Embryonic facial prominence (tissue), 1 donor: ENCODE measurements around the gene MICAL2.

ENCODE experiments used
- DNase-seq: peaks from one replicate; pipeline ENCODE4 v3.0.0-alpha.2; 2016; ENCODE audit errors: extremely low spot score

Gene MICAL2

DNA sequence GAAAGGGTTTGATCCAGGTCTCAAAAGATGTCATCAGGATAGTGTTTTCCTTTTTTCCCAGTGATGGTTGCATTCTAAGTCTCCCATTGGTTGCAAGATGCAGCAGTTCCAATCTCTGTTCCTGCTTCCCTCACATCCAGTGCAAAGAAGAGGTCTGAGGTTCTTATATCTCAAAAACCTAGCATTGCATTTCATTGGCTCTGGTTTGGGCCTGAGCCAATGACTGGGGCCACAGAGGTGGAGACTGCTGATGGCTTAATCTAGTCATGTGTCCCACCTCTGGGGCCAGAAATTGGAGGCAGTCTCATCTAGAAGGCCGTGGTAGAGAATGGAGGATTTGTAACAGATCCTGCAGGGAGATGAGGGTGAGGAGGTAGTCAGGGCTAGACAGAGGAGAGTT is 13.2 kb upstream of the MICAL2 start:
- DNase-seq: no peak

- no peak for DNase-seq
These were observed 11.8 kb upstream of the MICAL2 start for GRCh38 chr11:12098601-12099000.

DNA sequence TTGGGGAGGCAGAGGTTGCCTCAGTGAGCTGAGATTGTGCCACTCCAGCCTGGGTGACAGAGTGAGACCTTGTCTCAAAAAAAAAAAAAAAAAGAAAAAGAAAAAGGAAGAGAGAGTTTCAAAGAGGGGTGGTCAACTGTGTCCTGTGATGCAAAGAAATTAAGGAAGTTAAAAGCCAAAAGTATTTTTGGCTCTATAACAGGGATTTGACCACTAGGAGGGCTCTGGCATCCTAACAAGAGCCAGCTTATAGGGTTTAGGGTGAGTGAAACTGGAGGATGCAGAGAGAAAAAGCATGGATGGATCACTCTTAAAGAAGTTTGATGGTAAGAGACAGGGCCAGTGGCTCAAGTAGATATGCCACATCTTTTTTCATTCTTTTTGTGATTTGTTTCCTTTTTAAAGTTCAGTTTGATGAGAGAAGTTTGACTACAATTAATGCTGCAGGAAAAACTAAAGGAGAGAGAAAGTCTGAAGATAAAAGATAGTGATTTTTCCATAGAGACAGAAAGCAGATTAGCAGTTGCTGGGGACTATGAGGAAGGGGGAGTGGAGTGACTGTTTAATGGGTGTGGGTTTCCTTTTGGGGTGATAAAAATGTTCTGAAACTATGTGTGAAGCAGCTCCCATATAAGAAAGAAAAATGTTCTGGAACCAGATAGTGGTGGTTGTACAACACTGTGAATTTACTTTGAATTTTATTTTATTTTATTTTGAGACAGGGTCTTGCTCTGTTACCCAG is 11.1 kb upstream of the MICAL2 start:
- no peak for DNase-seq

GRCh38 chr11:12100429-12100828 is 10.0 kb upstream of the MICAL2 start:
- DNase-seq: no peak

- DNase-seq: no peak
These were observed 9.5 kb upstream of the MICAL2 start for GRCh38 chr11:12100841-12101242.

GRCh38 chr11:12101318-12101717 is 9.1 kb upstream of the MICAL2 start:
- no peak for DNase-seq

DNA sequence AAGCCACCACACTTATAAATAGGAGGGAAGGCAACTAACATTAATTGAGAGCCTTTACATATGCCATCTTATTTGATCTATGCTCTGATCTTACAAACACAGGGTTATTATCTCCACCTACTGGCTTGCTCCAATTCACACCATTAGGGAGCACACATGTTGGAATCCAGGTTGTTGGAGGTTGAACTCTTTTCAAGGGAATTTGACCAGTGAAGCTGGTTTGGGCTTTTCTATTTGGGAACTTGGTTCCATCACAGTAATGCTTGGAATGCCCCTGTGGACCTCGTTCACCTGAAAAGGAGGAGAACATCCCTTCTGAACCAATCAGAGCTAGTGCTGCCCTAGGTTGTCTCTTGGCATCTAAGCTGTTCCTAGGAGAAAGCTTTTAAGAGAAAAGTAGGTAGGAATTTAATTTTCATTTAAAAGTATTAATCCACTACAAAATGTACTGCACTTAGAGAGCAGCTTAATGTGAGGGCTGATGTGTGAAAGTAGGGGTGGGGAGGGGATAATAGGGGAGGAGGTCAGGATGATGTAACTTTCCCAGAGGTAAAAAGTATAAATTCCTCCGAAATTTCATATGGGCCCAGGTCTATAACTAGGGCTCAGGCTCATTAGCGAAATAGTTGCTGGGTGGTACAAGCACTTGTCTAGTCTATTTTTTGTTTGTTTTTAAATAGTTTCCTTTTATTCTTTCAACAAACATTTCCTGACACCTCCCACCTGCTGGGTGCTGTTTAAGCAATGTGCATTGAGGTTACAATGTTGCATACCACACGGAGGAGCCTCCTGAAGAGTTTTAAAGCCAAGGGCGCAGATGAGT is 7.6 kb upstream of the MICAL2 start:
- no peak for DNase-seq

GRCh38 chr11:12103411-12104225 is 6.8 kb upstream of the MICAL2 start:
- no peak for DNase-seq

GRCh38 chr11:12105471-12105870 is 4.9 kb upstream of the MICAL2 start:
- DNase-seq: no peak

DNA sequence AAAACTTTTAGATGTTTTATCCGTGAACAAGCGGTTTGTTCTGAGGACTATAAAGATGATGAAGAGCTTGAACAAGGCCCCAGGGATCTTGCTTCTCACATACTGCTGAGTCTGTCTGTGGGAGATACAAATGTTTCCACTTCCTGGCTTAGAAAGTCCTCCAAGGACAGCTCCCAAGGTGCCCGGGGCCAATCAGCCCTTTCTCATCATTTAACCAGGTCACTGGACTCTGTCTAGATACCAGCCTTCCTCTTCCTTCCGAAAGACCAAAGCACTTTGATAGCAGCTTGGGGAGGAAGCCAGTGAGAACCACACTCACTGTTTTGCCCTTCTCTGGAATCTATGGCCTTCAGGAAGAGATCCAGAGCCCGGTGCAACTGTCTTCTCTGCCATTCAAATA is 4.3 kb upstream of the MICAL2 start:
- DNase-seq: no peak

GRCh38 chr11:12106501-12106900 is 3.9 kb upstream of the MICAL2 start:
- no peak for DNase-seq

GRCh38 chr11:12108875-12109453 is 1.4 kb upstream of the MICAL2 start:
- no peak for DNase-seq

GRCh38 chr11:12109591-12110196 is 696 bp upstream of the MICAL2 start:
- no peak for DNase-seq

GRCh38 chr11:12110714-12111548 is 541 bp downstream of the MICAL2 start:
- DNase-seq: no peak

DNA sequence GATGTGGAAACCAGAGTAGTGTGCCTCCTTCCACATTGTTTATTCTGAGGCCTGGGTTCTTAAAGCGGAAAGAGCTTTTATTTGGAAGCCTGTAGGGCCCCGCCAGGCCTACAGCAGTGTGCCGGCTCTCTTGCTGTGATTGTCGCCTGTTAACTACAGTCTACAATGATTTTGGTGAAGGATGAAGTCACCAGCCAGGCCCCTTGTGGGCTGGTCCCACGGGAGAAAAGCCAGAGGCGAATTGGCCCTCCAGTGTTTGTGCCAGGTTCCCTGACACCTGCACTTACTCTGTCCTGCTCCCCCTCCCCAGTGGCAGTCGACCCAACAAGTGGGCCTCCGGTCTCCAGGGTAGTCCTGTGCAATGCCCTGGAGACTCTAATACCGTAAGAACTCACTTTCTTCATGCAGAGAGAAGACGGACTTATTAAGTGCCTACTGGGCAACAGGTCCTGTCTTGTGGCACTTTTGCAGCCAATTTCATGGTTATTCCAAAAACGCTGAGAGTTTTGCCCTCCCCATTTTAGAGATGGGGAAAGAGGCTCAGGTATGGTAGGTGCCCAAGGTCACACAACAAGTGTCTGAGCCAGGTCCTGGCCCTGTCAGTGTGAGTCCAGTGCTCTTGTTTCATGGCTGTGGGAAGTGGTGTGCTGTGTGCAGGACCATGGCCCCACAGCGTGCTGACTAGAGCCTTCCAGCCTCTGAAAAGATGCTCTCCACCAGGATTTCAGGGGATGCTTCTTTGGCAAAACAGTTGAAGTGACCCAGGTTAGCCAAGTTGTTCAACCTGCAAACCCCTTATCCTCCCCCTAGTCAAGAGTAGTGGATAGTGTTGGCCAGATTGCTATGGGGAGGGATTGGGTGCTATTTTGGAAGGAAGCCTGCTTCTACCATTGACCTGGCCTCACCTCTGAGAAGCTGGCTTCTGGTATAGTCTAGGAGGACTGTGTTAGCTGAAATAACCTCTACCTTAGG is 1.4 kb downstream of the MICAL2 start:
- DNase-seq: no peak

- DNase-seq: no peak
These were observed 2.4 kb downstream of the MICAL2 start for GRCh38 chr11:12112750-12113149.

DNA sequence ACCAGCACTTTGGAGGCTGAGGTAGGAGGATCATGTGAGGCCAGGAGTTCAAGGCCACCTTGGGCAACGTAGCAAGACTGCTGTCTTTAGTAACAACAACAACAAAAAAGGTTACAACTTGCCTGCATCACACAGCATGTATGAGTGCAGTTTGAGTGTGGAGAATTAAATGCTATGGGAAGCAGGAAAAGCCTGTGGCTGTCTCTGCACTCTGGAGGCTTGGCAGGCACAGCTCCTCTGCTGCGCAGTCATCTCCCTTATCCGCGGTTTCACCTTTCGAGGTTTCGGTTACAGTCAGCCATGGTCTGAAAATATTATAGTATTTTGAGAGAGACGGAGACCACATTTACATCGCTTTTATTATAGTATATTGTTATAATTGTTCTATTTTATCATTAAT is 2.9 kb downstream of the MICAL2 start:
- no peak for DNase-seq

- DNase-seq: no peak
These were observed 4.0 kb downstream of the MICAL2 start for GRCh38 chr11:12114193-12115033.
